NCI-H128 (cell line): ENCODE results near the gene ISY1.
"Not testable (repeated sequence)": the region's sequence is repeated elsewhere in the genome, so short reads cannot be mapped to it uniquely, and the experiment has no call there.

Experiments
- DNase-seq: peaks from one replicate; lab custom pipeline; 2025; ENCODE audit not compliant: unreplicated experiment; lab: John Stamatoyannopoulos, UW

The ISY1 gene

GRCh38 chr3:129166579-129167332 lies 5.9 kb upstream of the ISY1 start:
- no peak for DNase-seq

DNA sequence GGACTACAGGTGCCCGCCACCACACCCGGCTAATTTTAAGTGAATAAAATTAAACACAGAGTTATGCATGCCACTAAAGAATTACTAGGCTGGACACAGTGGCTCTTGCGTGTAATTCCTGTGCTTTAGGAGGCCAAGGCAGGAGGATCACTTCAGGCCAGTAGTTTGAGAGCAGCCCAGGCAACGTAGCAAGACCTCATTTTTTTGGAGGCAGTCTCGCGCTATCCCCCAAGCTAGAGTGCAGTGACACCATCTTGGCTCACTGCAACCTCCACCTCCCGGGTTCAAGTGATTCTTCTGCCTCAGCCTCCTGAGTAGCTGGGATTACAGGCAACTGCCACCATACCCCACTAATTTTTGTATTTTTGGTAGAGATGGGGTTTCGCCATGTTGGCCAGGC lies 4.7 kb upstream of the ISY1 start:
- DNase-seq = not testable (repeated sequence)

DNA sequence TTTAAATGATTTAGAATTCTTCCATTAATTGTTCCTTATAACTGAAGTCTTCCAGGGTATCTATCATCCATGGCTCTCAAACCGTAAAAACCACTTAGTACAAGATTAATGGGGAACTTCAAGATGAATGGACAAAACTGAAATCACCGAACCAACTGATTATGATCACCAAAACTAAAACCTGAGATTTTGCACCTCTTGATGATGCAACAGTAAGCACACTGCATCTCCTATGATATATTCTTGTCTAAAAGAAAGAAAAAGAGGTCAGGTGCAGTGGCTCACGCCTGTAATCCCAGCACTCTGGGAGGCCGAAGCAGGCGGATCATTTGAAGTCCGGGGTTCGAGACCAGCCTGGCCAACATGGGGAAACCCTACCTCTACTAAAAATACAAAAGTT lies 3.6 kb upstream of the ISY1 start:
- DNase-seq = no peak

DNA sequence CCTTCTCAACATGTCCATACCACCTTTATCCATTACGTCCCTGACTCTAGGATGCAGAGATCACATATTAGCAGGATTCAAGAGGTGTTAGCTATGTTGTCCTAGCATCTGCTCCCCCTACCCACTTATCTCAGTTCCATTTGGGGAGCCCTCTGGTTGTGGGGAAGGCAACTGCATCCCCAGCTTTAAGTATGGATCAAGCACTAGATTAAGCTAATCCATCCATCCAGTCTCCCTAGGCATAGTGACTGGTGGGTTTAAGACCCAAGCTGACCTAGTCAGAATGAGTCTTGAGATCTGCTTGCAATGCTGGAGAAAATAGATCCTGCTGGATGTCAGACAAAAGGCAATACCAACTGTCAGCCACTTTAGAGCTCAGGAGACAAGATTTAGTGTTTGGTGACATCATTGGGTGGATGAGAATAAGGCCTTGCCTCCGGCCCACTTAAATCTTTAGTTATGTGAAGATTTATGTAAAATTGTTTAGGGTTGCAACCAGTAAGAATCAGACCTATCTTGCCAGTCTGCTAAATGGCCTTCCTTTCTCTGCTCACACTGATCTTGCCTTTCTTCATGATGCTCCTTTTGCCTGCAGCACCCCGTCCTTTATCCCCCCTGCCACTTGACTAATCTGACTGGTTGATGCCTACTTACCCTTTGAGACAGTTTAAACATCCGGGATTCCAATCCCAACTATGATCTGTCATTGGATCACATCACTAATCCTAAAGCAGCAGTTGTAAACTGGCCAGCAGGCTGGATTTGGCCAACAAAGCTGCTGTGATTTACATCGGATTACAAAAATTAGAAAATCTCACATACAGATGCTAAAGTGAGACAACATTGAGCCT lies 2.1 kb upstream of the ISY1 start:
- DNase-seq = no peak

DNA sequence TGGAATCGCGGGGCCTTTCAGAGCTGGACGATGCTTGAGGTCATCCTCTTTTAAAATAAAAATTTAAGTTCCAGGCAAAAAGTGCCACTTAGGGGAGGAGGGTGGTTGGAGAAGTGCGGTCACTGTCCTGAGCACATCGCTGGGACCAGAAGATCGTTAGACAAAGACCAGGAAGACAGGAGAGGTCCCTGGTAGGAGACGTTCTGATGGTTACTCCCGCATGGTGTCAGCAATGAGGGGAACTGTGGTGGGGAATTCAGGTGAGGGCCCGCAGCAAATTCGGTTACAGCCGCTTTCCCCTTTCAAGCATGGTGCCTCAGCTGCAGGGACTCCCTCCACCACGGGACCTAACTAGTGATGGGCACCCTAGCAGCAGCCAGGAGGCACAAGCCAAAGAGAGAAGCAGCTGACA lies 1.0 kb upstream of the ISY1 start:
- no peak for DNase-seq

- DNase-seq = no peak
Measured at GRCh38 chr3:129144786-129145185, 16.1 kb downstream of the ISY1 start.

- DNase-seq = not testable (repeated sequence)
Measured at GRCh38 chr3:129141011-129141410, 19.9 kb downstream of the ISY1 start.

DNA sequence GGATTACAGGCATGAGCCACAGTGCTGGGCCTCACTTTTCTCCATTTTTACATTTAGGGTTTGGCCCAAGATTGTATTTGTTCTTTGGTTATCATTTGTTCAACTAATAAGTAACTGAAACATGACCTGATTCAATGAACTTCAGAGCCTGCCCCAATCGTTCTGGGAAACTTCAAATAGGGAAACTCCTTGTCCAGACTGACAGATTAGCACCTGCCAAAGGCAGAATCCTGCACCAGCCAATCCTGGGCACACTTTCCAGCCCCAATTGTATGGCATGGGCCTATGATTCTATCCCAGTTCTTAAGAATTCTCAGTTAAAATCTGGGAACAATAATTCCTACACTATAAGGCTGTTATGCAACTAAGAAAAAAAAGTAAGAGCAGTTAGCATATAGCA lies 21.0 kb downstream of the ISY1 start:
- no peak for DNase-seq

GRCh38 chr3:129136275-129136674 lies 24.6 kb downstream of the ISY1 start:
- DNase-seq = not testable (repeated sequence)

DNA sequence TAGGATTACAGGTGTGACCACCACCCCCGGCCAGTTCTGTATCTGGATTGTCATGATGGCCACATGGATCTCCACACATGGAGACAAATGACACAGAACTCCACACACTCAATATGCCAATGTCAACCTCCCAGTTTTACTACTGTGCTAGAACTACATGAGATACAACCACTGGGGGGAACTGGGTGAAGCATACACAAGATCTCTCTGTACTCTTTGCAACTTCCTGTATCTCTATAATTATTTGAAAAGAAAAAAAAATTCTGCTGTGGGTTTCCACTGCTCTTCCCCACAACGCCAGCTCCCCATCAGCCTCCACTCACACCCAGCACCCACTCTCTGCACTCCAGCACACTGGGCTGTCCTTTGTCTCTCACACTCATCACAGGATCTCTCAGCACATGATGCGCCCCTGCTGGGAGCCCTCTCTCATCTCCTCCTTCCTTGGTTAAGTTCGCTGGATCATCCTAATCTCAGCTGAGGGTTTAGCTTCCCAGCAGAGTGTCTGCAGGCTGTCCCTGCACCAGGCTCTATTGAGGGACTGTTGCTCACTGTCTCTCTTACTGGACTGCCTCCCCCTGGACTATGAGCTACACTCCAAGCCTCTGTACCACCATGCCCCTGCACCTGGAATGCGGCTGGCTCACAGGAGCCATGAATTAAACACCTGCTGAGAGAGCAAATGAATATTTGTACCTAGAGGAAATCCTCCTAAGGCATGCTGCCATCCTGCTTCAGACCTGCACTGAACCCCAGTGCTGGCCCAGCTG lies 28.6 kb downstream of the ISY1 start:
- no peak for DNase-seq

- DNase-seq = no peak
Measured at GRCh38 chr3:129131465-129132088, 29.3 kb downstream of the ISY1 start.

DNA sequence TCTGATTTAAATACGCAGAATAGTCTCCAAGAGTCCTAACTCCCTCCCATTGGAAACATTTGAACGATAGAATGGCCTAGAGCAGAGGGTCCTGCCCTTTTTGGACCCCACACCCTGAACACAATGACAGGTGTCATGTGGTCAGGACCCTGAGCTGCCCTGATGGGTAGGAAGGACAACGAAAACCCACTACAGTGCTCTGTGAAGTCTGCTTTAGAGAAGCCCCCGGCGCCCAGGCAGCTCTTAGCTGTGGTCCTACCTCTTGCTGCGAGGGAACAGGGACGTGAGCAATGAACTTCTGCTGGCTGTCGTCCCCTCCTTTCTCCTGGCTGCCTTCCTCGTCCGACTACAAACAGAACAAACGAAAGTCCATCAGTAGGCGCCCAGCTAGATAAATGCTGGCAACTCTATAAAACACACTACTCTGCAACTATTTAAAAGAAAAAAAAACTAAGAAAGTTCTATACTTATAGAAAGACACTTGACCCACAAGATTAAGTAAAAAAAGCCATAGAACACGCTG lies 30.5 kb downstream of the ISY1 start:
- no peak for DNase-seq

- no peak for DNase-seq
Measured at GRCh38 chr3:129128357-129129155, 32.3 kb downstream of the ISY1 start.

- no peak for DNase-seq
Measured at GRCh38 chr3:129126726-129127280, 34.1 kb downstream of the ISY1 start.

GRCh38 chr3:129123314-129124060 lies 37.4 kb downstream of the ISY1 start:
- no peak for DNase-seq

- no peak for DNase-seq
Measured at GRCh38 chr3:129122412-129123011, 38.4 kb downstream of the ISY1 start.

DNA sequence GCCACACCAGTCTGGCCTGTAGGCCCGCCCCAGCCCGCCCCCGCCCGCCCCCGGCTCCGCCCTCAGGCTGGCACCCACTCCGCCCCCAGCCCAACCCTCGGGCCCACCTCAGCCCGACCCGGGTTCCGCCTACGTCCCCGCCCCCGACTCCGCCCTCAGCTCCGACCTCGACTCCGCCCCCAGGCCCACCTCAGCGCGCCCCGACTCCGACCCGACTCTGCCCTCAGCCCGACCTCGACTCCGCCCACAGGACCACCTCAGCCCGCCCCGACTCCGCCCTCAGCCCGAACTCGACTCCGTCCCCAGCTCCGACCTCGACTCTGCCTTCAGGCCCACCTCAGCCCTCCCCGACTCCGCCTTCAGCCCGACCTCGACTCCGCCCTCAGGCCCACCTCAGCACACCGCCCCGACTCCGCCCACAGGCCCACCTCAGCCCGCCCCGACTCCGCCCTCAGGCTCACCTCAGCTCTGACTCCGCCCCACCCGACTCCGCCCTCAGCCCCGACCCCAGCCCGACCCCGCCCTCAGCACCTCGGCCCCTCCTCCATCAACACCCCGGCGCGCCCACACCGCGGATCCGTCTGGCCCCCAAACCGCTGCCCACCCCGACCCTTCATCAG lies 39.0 kb downstream of the ISY1 start, which contains the start of gene RAB43:
RAB43 (minus strand) TSS at position 13 of the 620 bp plus-strand sequence. CDS start 315 bp downstream, outside the sequence.
- DNase-seq = peak; percentile 56
